KMS-11 (cell line): ENCODE measurements around the gene TRPM4.
"Not testable (repeated sequence)": the region's sequence is repeated elsewhere in the genome, so short reads cannot be mapped to it uniquely, and the experiment has no call there.

ENCODE experiments used
- H2AFZ ChIP-seq: fragments of 200-600 bp; sonication (generic); 2 replicates; pipeline ENCODE4 v1.6.1; 2016; ENCODE audit warnings: antibody characterized with exemption, mixed run types, low read depth
- H3K27ac ChIP-seq: fragments of 200-600 bp; sonication (generic); 2 replicates; pipeline ENCODE4 v1.6.1; 2016; ENCODE audit warnings: mild to moderate bottlenecking, mixed run types
- H3K27me3 ChIP-seq: fragments of 200-600 bp; sonication (generic); 2 replicates; pipeline ENCODE4 v1.6.1; 2017; ENCODE audit warnings: mild to moderate bottlenecking, low read depth, mixed run types, moderate library complexity; ENCODE audit not compliant: insufficient read depth
- H3K36me3 ChIP-seq: fragments of 200-600 bp; sonication (generic); 2 replicates; pipeline ENCODE4 v1.6.1; 2017; ENCODE audit warnings: mild to moderate bottlenecking, mixed run types; ENCODE audit not compliant: insufficient read depth
- H3K4me1 ChIP-seq: fragments of 200-600 bp; sonication (generic); 2 replicates; pipeline ENCODE4 v1.6.1; 2016; ENCODE audit warnings: mild to moderate bottlenecking, low read depth, mixed run types; ENCODE audit not compliant: poor library complexity, severe bottlenecking
- H3K4me2 ChIP-seq: fragments of 200-600 bp; sonication (generic); 2 replicates; pipeline ENCODE4 v1.7.0; 2016; ENCODE audit warnings: mild to moderate bottlenecking, mixed run types
- H3K4me3 ChIP-seq: fragments of 200-600 bp; sonication (generic); IDR thresholded peaks from 2 replicates; pipeline ENCODE4 v1.6.1; 2017; ENCODE audit warnings: low read depth, low read length, mixed read lengths; ENCODE audit not compliant: insufficient read depth
- H3K79me2 ChIP-seq: fragments of 200-600 bp; sonication (generic); 2 replicates; pipeline ENCODE4 v1.6.1; 2016; ENCODE audit warnings: low read depth, mixed run types; ENCODE audit not compliant: insufficient read depth
- H3K9ac ChIP-seq: fragments of 200-600 bp; sonication (generic); 2 replicates; pipeline ENCODE4 v1.6.1; 2016; ENCODE audit warnings: mild to moderate bottlenecking, mixed run types
- H4K20me1 ChIP-seq: fragments of 200-600 bp; sonication (generic); 2 replicates; pipeline ENCODE4 v1.6.1; 2016; ENCODE audit warnings: mild to moderate bottlenecking, mixed run types; ENCODE audit not compliant: insufficient read depth
- TF ChIP-seq, protein P1 (sequence below): fragments of 200-600 bp; sonication (generic); conservative IDR thresholded peaks from 2 replicates; pipeline ENCODE4 v1.6.1; 2017; ENCODE audit warnings: low read depth, mild to moderate bottlenecking, antibody characterized with exemption, low read length, moderate library complexity, mixed read lengths

TRPM4 gene

GRCh38 chr19:49120868-49121267, 36.7 kb upstream of the TRPM4 start:
- Histone ChIP-seq H3K36me3 (no peaks in the 10 kb centered on the region), H3K79me2 (no peaks in the 10 kb centered on the region), H3K27ac (no peak overlapping the region), H3K9ac (no peak overlapping the region), H2AFZ (no peak overlapping the region), H4K20me1 (no peaks in the 10 kb centered on the region), H3K4me2 (peak overlapping the region; percentile 96; the same call in 1 of the 2 replicates), H3K4me3 (no peak overlapping the region), H3K4me1 (peaks cover 18% of the 10 kb centered on the region), H3K27me3 (peaks cover 34% of the 10 kb centered on the region)
- TF ChIP-seq, protein P1, sequence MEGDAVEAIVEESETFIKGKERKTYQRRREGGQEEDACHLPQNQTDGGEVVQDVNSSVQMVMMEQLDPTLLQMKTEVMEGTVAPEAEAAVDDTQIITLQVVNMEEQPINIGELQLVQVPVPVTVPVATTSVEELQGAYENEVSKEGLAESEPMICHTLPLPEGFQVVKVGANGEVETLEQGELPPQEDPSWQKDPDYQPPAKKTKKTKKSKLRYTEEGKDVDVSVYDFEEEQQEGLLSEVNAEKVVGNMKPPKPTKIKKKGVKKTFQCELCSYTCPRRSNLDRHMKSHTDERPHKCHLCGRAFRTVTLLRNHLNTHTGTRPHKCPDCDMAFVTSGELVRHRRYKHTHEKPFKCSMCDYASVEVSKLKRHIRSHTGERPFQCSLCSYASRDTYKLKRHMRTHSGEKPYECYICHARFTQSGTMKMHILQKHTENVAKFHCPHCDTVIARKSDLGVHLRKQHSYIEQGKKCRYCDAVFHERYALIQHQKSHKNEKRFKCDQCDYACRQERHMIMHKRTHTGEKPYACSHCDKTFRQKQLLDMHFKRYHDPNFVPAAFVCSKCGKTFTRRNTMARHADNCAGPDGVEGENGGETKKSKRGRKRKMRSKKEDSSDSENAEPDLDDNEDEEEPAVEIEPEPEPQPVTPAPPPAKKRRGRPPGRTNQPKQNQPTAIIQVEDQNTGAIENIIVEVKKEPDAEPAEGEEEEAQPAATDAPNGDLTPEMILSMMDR: no peak

DNA sequence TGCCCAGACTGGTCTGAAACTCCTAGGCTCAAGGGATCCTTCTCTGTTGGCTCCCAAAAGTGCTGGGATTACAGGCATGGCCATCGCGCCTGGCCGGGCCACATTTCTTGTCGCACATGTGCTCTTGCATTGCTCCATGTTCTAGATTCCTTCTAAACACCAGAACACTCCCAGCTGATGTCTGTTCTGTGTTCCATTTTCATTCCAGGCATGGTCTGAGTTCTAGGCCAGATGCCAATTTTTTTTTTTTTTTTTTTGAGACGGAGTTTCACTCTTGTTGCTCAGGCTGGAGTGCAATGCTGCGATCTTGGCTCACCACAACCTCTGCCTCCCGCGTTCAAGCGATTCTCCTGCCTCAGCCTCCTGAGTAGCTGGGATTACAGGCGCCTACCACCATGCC, 35.8 kb upstream of the TRPM4 start:
- not testable (repeated sequence) for H3K36me3 ChIP-seq, H3K9ac ChIP-seq, H3K79me2 ChIP-seq, H3K4me3 ChIP-seq, H4K20me1 ChIP-seq, H3K4me2 ChIP-seq, H3K27ac ChIP-seq, H2AFZ ChIP-seq
- Histone ChIP-seq H3K27me3 (peaks cover 34% of the 10 kb centered on the region), H3K4me1 (peaks cover 18% of the 10 kb centered on the region)

GRCh38 chr19:49123285-49123684, 34.3 kb upstream of the TRPM4 start:
- not testable (repeated sequence) for H3K79me2 ChIP-seq, H3K9ac ChIP-seq, H2AFZ ChIP-seq, H3K36me3 ChIP-seq, H3K4me3 ChIP-seq, H4K20me1 ChIP-seq, H3K27ac ChIP-seq, H3K4me2 ChIP-seq
- Histone ChIP-seq H3K4me1 (peaks cover 17% of the 10 kb centered on the region), H3K27me3 (peaks cover 34% of the 10 kb centered on the region)

DNA sequence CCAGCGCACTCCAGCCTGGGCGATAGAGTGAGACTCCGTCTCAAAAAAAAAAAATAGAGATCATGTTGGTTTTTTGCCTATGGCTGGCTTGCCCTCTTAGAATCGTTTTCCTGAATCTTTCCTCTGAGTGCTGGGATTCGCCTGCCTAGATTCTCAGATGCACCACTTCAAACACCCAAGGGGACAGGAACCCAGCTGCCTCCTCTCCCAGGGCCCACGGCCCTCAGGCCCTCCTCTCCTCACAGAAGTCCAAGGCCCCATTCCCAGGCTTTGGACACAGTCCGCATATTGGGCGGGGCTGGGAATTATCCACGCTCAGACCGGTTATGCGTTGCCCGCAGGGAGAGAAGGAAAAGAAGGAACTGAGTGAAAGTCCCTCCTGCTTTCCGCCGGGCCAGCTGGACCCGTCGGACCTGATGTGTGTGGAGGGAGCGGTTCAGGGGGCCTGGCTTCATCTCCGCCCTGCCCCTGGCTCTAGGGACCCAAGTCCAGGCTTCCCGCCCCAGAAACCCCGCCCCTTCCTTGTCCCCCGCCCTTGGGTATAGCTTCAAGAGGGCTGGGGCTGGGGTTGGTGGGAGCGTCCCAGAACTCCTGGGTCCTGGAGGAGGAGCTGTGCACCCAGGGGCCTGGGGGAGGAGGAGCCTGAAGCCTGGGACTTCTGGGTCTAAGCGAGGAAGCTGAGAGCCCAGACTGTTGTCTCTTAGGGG, 32.4 kb upstream of the TRPM4 start:
- no peak overlapping the region for H3K27ac ChIP-seq
- H3K36me3 ChIP-seq: no peaks in the 10 kb centered on the region
- TF ChIP-seq, protein P1: no peak
- no peaks in the 10 kb centered on the region for H4K20me1 ChIP-seq
- no peak overlapping the region for H3K9ac ChIP-seq
- H3K79me2 ChIP-seq: no peaks in the 10 kb centered on the region; the same call in 1 of the 2 replicates
- no peak overlapping the region for H3K4me3 ChIP-seq
- no peak overlapping the region for H2AFZ ChIP-seq
- H3K4me1 ChIP-seq: peaks cover 23% of the 10 kb centered on the region
- H3K4me2 ChIP-seq: no peak overlapping the region
- peaks cover 27% of the 10 kb centered on the region for H3K27me3 ChIP-seq

- H2AFZ ChIP-seq: no peak overlapping the region
- H3K4me2 ChIP-seq: no peak overlapping the region
- no peak overlapping the region for H3K9ac ChIP-seq
- H3K36me3 ChIP-seq: no peaks in the 10 kb centered on the region
- H3K27me3 ChIP-seq: peaks cover 13% of the 10 kb centered on the region
- no peak overlapping the region for H3K27ac ChIP-seq
- no peaks in the 10 kb centered on the region; the same call in 1 of the 2 replicates for H3K79me2 ChIP-seq
- no peak overlapping the region for H3K4me3 ChIP-seq
- peaks cover 19% of the 10 kb centered on the region for H3K4me1 ChIP-seq
- H4K20me1 ChIP-seq: no peaks in the 10 kb centered on the region
- TF ChIP-seq, protein P1: no peak
Observed at GRCh38 chr19:49126575-49126974, 31.0 kb upstream of the TRPM4 start.

DNA sequence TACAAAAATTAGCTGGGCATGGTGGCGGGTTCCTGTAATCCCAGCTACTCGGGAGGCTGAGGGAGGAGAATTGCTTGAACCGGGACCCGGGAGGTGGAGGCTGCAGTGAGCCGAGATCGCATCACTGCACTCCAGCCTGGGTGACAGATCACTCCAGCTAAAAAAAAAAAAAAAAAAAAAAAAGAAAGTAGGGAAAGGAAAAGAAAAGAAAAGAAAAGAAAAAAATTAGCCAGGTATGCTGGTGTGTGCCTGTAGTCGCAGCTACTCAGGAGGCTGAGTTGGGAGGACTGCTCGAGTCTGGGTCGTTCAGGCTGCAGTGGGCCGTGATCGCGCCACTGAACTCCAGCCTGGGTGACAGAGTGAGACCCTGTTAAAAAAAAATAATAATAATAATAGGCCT, 30.4 kb upstream of the TRPM4 start:
- not testable (repeated sequence) for H3K9ac ChIP-seq, H3K4me3 ChIP-seq, H3K36me3 ChIP-seq, H3K27ac ChIP-seq, H4K20me1 ChIP-seq, H3K27me3 ChIP-seq, H3K79me2 ChIP-seq
- Histone ChIP-seq H2AFZ (peak overlapping the region; percentile 99), H3K4me1 (peaks cover 16% of the 10 kb centered on the region), H3K4me2 (peak overlapping the region; percentile 98)
